ENCODE results near the gene RARA. TPM values are rescaled to one million over a fixed set of nuclear protein-coding genes. Genes with fewer than 3 reads are reported as not detected.
"Not testable (repeated sequence)": the region's sequence is repeated elsewhere in the genome, so short reads cannot be mapped to it uniquely, and the experiment has no call there.

Gene RARA
- total and polyA plus RNA-seq, 2 of the 4 experiments (the other 2 are of a cell fraction), result 9.0 to 12.7 TPM

GRCh38 chr17:40375786-40376185 is 66.8 kb downstream of the RARA start:
- H2BK5ac ChIP-seq (ENCODE audit: low read depth, low read length, poor library complexity, severe bottlenecking); H3K23ac ChIP-seq (ENCODE audit: low read depth, low read length); H3K4me2 ChIP-seq (ENCODE audit: low read depth, low read length); ATAC-seq (ENCODE audit: low read depth); H3K56ac ChIP-seq (ENCODE audit: extremely low read depth, insufficient read depth, low read length); intact Hi-C loops (cut with micrococcal nuclease); H3K4me3 ChIP-seq (ENCODE audit: insufficient read depth, low read depth, low read length); CTCF ChIA-PET; H4K20me1 ChIP-seq (ENCODE audit: insufficient read depth, low read length); H4K5ac ChIP-seq (ENCODE audit: low read depth, low read length); H3K9me1 ChIP-seq (ENCODE audit: insufficient read depth, low read length); dilution Hi-C loops (cut with HindIII; ENCODE audit: low sequenced_read_pairs, unreplicated experiment); BruUV-seq (replicated peaks); H3K18ac ChIP-seq (ENCODE audit: low read depth, low read length); H3K36me3 ChIP-seq (ENCODE audit: control insufficient read depth, insufficient read depth, low read length); H3K4me1 ChIP-seq (ENCODE audit: control insufficient read depth, insufficient read depth, low read length); H2AFZ ChIP-seq (replicated peaks; ENCODE audit: low read length, poor library complexity); H3K9me3 ChIP-seq (ENCODE audit: control insufficient read depth, insufficient read depth, low read length); H3K9ac ChIP-seq (ENCODE audit: low read depth, low read length); in situ Hi-C loops (cut with MboI; ENCODE audit: low sequenced_read_pairs); H4K91ac ChIP-seq (ENCODE audit: insufficient read depth, low read depth, low read length); H3K27me3 ChIP-seq (ENCODE audit: control insufficient read depth, insufficient read depth, low read length); H3K14ac ChIP-seq (replicated peaks; ENCODE audit: low read depth, low read length); H3K27ac ChIP-seq (ENCODE audit: insufficient read depth, low read length); H2BK20ac ChIP-seq (ENCODE audit: low read depth, low read length); H2AK9ac ChIP-seq (replicated peaks; ENCODE audit: low read depth, low read length, poor library complexity); H3K79me1 ChIP-seq (ENCODE audit: low read depth in 1 of 2, low read length in 2 of 2); DNase-seq; H2BK15ac ChIP-seq (ENCODE audit: low read depth, low read length); H4K8ac ChIP-seq (ENCODE audit: low read depth in 2 of 2, low read length in 2 of 2); POLR2A ChIA-PET (ENCODE audit: unreplicated experiment); H3K4ac ChIP-seq (ENCODE audit: low read depth, low read length); H2BK120ac ChIP-seq (ENCODE audit: low read depth, low read length); H2AK5ac ChIP-seq (ENCODE audit: low read depth, low read length): not testable (repeated sequence)
- WGBS, 2 experiments (ENCODE audit: extremely low coverage in 2 of 2, insufficient read length in 1 of 2), result 87% methylated on average over 7 of the region's 21 CpGs; no CpG with 5 or more reads in 1 of the 2 experiments

- H2BK5ac ChIP-seq (ENCODE audit: low read depth, low read length, poor library complexity, severe bottlenecking); H3K27me3 ChIP-seq (ENCODE audit: control insufficient read depth, insufficient read depth, low read length); H3K18ac ChIP-seq (ENCODE audit: low read depth, low read length); POLR2A ChIA-PET (ENCODE audit: unreplicated experiment); H3K4ac ChIP-seq (ENCODE audit: low read depth, low read length); H3K4me2 ChIP-seq (ENCODE audit: low read depth, low read length); H2AK5ac ChIP-seq (ENCODE audit: low read depth, low read length); H3K9me3 ChIP-seq (ENCODE audit: control insufficient read depth, insufficient read depth, low read length); CTCF ChIA-PET; H3K27ac ChIP-seq (ENCODE audit: insufficient read depth, low read length); H3K9ac ChIP-seq (ENCODE audit: low read depth, low read length); in situ Hi-C loops (cut with MboI; ENCODE audit: low sequenced_read_pairs); DNase-seq; H2BK120ac ChIP-seq (ENCODE audit: low read depth, low read length); H4K5ac ChIP-seq (ENCODE audit: low read depth, low read length); H4K8ac ChIP-seq (ENCODE audit: low read depth in 2 of 2, low read length in 2 of 2); intact Hi-C loops (cut with micrococcal nuclease); H4K91ac ChIP-seq (ENCODE audit: insufficient read depth, low read depth, low read length); H3K79me1 ChIP-seq (ENCODE audit: low read depth in 1 of 2, low read length in 2 of 2); H3K14ac ChIP-seq (replicated peaks; ENCODE audit: low read depth, low read length); H2AK9ac ChIP-seq (replicated peaks; ENCODE audit: low read depth, low read length, poor library complexity); dilution Hi-C loops (cut with HindIII; ENCODE audit: low sequenced_read_pairs, unreplicated experiment); H4K20me1 ChIP-seq (ENCODE audit: insufficient read depth, low read length); H3K4me3 ChIP-seq (ENCODE audit: insufficient read depth, low read depth, low read length); H2BK20ac ChIP-seq (ENCODE audit: low read depth, low read length); H3K9me1 ChIP-seq (ENCODE audit: insufficient read depth, low read length); H2BK15ac ChIP-seq (ENCODE audit: low read depth, low read length); H3K36me3 ChIP-seq (ENCODE audit: control insufficient read depth, insufficient read depth, low read length); H3K4me1 ChIP-seq (ENCODE audit: control insufficient read depth, insufficient read depth, low read length); BruUV-seq (replicated peaks); ATAC-seq (ENCODE audit: low read depth); H2AFZ ChIP-seq (replicated peaks; ENCODE audit: low read length, poor library complexity); H3K23ac ChIP-seq (ENCODE audit: low read depth, low read length); H3K56ac ChIP-seq (ENCODE audit: extremely low read depth, insufficient read depth, low read length): not testable (repeated sequence)
- WGBS, 2 experiments (ENCODE audit: extremely low coverage in 2 of 2, insufficient read length in 1 of 2), result 100% methylated on average over 1 of the region's 6 CpGs; no CpG with 5 or more reads in 1 of the 2 experiments
Measured at GRCh38 chr17:40376541-40376940, 67.6 kb downstream of the RARA start.

Data from IMR-90 (cell line).